Subcutaneous adipose tissue (tissue), 4 donors: ENCODE results near the gene FOXP1. TPM values are rescaled to one million over a fixed set of nuclear protein-coding genes. Genes with fewer than 3 reads are reported as not detected.

Experiments
- CTCF ChIP-seq: fragments of 450-650 bp; IDR thresholded peaks from one replicate; pipeline ENCODE4 v1.5.1; 2016; ENCODE audit warnings: low read depth, mild to moderate bottlenecking, control low read depth, antibody characterized with exemption, moderate library complexity
- total RNA-seq, 4 donors: library from RNA; depleted of rRNA; stranded (reverse); fragments of >200 nt; gene quantifications; one replicate each; pipeline ENCODE4 v1.1.0, GENCODE V29; 2016

Gene FOXP1
- total RNA-seq, 4 donors from 2014 or later: 70.5 to 96.7 (median 88.0) TPM

GRCh38 chr3:71103430-71103921, 480.1 kb downstream of the FOXP1 start:
- no peak for TF ChIP-seq CTCF

GRCh38 chr3:71102111-71102983, 481.2 kb downstream of the FOXP1 start:
- no peak for TF ChIP-seq CTCF

- no peak for TF ChIP-seq CTCF
These were observed 481.9 kb downstream of the FOXP1 start for GRCh38 chr3:71101626-71102025.

- no peak for TF ChIP-seq CTCF
These were observed 482.5 kb downstream of the FOXP1 start for GRCh38 chr3:71101014-71101413.

GRCh38 chr3:71099997-71100719, 483.4 kb downstream of the FOXP1 start:
- TF ChIP-seq CTCF: no peak

GRCh38 chr3:71097557-71097956, 486.0 kb downstream of the FOXP1 start:
- no peak for TF ChIP-seq CTCF
